ENCODE data around the gene ACP3.
"Not testable (repeated sequence)": the region's sequence is repeated elsewhere in the genome, so short reads cannot be mapped to it uniquely, and the experiment has no call there.

The ACP3 gene

DNA sequence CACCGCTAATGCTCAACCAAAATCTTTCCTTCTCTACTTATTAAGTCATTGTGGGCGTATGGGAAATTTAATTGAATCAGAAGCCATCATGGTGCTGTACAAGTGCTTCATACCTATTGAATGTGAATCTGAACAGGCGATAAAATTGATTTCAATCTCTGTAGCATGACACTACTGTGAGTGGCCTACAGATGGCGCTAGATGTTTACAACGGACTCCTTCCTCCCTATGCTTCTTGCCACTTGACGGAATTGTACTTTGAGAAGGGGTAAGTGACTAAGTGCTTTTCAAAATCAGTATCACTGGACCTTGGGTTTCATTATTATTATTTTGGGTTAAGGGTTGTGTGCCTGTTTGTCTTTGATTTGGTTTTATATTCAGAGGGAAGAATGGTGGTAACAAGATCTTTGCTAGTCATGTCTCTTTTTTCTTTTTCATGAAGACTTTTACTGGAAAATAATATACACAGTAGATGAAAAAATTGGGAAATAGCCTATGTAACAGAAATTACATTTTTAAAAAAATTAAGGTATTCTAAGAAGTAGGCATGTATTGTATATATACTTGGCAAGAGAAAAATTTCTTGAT is 35.4 kb downstream of the ACP3 start:
- DNase-seq (ENCODE audit: extremely low spot score, insufficient read length, low read depth) (peak; percentile 44), FAIRE-seq (peak; percentile 85)

DNA sequence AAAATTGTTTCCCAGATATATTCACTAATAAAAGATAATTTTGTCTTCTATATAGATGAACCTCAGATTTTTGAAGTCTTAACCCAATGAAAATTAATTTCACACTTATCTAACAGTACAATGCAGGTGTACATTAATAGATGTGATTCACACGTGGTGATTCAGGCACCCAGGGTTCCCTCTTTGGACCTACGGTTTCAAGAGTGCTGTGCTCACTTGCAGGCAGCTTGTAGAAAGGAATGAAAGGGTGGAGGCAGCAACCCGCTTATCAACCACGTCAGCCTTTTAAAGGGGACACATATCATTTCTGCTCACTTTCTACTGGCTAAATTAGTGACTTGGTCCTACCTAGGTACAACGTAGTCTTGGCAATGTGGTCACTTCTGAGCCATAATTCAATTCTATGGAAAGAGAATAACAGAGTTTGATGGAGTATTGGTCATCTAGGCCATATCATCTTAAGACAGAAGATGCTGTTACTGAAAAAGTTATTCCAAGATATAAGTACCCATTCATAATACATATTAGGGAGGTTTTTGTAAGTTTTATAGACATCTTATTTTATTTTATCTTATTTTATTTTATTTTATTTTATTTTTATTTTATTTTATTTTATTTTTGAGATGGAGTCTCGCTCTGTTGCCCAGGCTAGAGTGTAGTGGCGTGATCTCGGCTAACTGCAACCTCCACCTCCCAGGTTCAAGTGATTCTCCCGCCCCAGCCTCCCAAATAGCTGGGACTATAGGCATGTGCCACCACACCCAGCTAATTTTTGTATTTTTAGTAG is 37.9 kb downstream of the ACP3 start:
- no peak for DNase-seq (ENCODE audit: extremely low spot score, insufficient read length, low read depth)
- no peak for FAIRE-seq

DNA sequence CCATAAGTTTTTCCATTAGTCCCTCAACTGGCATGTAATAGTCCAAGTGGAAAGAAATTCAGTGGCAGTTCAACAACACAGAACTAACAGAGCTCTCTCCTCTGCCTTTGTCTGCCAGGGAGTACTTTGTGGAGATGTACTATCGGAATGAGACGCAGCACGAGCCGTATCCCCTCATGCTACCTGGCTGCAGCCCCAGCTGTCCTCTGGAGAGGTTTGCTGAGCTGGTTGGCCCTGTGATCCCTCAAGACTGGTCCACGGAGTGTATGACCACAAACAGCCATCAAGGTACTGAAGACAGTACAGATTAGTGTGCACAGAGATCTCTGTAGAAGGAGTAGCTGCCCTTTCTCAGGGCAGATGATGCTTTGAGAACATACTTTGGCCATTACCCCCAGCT is 39.4 kb downstream of the ACP3 start:
- FAIRE-seq, result no peak

GRCh38 chr3:132360717-132361116 is 43.5 kb downstream of the ACP3 start:
- FAIRE-seq, result no peak
- no peak for DNase-seq (ENCODE audit: extremely low spot score, insufficient read length, low read depth)

More for the DNA sequence above, 39.4 kb downstream of the ACP3 start:
- no peak for DNase-seq (ENCODE audit: extremely low spot score, insufficient read length, low read depth)

GRCh38 chr3:132362329-132362728 is 45.1 kb downstream of the ACP3 start:
- no peak for FAIRE-seq

DNA sequence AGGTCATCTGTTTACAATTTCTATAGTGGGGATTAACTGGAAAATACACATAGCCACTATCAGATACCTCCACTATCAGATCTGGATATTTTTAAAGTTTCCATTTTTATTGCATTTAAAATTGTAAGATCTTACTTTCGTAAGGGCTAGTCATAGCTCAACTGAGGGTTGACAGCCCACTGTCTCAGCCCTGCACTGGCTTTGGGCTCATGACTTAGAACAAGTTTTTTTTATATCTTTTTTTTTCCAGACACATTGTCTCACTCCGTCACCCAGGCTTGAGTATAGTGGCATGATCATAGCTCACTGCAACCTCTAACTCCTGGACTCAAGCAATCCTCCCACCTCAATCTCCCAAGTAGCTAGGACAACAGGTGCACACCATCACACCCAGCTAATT is 51.3 kb downstream of the ACP3 start:
- DNase-seq (ENCODE audit: extremely low spot score, insufficient read length, low read depth) (no peak), FAIRE-seq (no peak)

More at GRCh38 chr3:132362329-132362728, 45.1 kb downstream of the ACP3 start:
- no peak for DNase-seq (ENCODE audit: extremely low spot score, insufficient read length, low read depth)

DNA sequence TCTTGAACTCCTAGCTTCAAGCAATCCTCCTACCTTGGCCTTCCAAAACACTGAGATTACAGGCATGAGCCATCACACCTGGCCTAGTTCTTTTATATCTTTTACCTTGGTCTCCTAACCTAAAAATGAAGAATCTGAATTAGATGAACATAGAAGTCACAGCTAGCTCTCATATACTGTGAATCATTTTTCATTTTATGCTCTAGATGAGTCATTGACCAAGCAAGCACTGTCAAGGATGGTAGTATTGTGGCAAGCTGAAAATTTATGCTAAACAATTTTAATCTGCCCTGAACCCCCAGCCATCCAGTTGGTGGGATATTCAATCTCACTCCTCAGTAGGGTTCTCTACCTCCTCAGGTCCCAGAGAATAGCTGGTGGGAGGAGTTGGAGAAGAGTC is 51.8 kb downstream of the ACP3 start:
- FAIRE-seq (no peak), DNase-seq (ENCODE audit: extremely low spot score, insufficient read length, low read depth) (no peak)

GRCh38 chr3:132376945-132377354 is 59.7 kb downstream of the ACP3 start:
- DNase-seq (ENCODE audit: extremely low spot score, insufficient read length, low read depth); FAIRE-seq: not testable (repeated sequence)

DNA sequence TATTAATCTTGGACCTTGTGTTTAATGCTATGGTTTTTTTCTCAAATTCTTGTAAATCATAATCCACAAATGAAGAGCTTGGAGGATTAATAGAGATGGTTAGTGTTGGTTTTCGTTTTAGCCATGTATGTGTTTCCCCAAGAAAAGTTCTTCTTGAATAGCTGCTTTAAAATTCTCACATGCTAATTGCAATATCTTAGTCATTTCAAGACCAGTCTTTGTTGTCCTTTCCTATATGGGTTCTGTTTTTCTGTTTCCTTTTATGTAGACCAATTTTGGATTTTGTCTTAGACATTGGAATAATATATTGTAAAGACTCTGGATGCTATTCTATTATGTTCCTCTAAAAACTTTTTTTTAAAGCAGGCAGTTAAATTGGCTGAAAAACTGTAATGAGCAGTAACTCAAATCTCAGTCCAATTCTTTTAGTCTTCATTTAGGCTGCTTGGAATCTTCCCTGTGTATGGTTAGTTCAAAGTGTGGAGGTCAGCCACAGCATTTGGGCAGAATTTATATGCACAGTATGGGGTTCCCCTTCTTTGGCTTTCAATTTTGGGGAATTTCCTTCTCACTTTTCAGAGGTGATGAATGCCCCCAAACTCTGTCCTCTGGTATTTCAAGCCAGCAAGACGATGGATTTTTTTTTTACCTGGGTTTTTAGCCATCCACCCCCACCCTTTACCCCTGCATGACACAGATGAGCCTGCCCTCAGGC is 61.0 kb downstream of the ACP3 start:
- peak; percentile 57 for FAIRE-seq
- no peak for DNase-seq (ENCODE audit: extremely low spot score, insufficient read length, low read depth)

DNA sequence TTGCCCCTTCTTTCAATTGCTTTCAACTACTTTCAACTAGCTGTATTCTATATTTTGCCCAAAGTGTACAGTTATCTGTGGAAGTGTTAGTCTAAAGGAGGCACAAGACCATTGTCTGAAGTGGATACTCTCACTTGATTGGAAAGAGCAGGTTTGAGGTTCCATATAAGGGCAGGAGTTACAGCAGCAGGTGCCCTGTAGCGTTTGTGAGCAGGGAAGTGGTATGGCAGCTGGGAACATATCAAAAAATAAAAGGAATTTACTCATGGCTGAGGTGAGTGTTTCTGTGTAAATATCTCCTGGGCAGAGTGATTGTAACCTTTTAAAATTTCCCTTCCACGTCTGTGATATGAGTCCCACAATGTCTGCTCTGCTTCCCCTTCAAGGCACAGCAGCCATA is 61.6 kb downstream of the ACP3 start:
- DNase-seq (ENCODE audit: extremely low spot score, insufficient read length, low read depth) (no peak), FAIRE-seq (no peak)

GRCh38 chr3:132380920-132381319 is 63.7 kb downstream of the ACP3 start:
- DNase-seq (ENCODE audit: extremely low spot score, insufficient read length, low read depth), result no peak
- no peak for FAIRE-seq

GRCh38 chr3:132381348-132381944 is 64.2 kb downstream of the ACP3 start:
- FAIRE-seq (no peak), DNase-seq (ENCODE audit: extremely low spot score, insufficient read length, low read depth) (no peak)

DNA sequence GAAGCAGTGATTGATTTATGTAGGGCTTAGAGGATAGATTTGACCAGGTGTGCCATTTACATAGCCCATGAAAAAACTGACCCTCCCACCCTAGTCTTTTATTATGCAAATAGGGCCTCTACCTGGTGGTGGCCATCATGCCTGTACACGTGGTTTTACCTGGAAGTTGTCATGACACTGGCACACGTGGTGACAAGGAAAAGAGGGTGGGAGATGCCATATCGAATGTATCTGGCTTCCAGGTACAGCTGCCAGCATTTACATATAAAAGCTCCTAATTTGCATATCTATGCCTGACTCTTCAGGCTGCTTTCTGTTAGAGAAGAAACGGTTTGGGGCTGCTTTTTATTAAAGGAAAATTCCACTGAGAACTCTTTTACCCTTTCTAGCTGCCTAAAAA is 65.1 kb downstream of the ACP3 start:
- FAIRE-seq (no peak), DNase-seq (ENCODE audit: extremely low spot score, insufficient read length, low read depth) (no peak)

- no peak for FAIRE-seq
- DNase-seq (ENCODE audit: extremely low spot score, insufficient read length, low read depth), result no peak
These were observed 65.5 kb downstream of the ACP3 start for GRCh38 chr3:132382688-132383194.

DNA sequence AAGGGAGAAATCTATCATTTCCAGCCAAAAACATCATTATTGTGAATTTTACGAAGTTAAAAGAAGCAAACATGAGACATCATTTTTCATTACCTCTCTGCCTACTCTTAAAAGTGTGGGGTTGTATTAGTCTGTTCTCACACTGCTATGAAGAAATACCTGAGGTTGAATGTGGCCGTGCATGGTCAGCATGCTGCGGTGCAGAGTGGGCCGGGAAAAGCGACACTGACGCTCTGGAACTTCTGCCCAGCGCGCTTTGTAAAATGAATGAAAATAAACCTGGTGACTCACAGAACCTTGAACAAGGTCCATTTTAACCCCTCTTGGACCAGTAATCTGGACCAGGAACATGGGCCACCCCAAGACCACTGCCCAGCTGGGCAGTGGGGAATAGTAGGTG is 69.1 kb downstream of the ACP3 start:
- FAIRE-seq, result no peak
- DNase-seq (ENCODE audit: extremely low spot score, insufficient read length, low read depth), result no peak

- DNase-seq (ENCODE audit: extremely low spot score, insufficient read length, low read depth); FAIRE-seq: not testable (repeated sequence)
These were observed 75.5 kb downstream of the ACP3 start for GRCh38 chr3:132392675-132393074.

GRCh38 chr3:132394320-132394719 is 77.1 kb downstream of the ACP3 start:
- no peak for FAIRE-seq
- no peak for DNase-seq (ENCODE audit: extremely low spot score, insufficient read length, low read depth)

GRCh38 chr3:132395126-132395525 is 77.9 kb downstream of the ACP3 start:
- no peak for FAIRE-seq
- no peak for DNase-seq (ENCODE audit: extremely low spot score, insufficient read length, low read depth)

DNA sequence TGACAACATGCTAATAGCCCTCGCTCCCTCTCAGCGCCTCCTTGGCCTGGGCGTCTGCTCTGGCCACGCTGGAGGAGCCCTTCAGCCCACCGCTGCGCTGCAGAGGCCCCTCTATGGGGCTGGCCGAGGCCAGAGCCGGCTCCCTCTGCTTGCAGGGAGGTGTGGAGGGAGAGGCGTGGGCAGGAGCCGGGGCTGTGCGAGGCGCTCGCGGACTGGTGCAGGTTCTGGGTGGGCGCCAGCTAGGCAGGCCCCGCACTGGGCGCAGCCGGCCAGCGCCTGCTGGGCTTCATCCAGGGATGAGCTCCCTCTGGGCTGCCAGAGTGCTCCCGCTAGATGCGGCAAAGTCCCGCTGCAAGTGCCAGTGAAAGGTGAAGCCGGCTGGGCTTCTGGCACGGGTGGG is 79.0 kb downstream of the ACP3 start:
- no peak for FAIRE-seq

DNA sequence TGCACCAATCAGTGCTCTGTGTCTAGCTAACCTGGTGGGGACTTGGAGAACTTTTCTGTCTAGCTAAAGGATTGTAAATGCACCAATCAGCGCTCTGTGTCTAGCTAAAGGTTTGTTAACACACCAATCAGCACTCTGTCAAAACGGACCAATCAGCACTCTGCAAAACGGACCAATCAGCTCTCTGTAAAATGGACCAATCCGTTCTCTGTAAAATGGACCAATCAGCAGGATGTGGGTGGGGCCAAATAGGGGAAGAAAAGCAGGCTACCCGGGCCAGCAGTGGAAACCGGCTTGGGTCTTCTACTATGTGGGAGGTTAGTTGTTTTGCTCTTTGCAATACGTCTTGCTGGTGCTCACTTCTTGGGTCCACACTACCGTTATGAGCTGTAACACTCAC is 79.6 kb downstream of the ACP3 start:
- not testable (repeated sequence) for FAIRE-seq; DNase-seq (ENCODE audit: extremely low spot score, insufficient read length, low read depth)

More for the DNA sequence above, 79.0 kb downstream of the ACP3 start:
- no peak for DNase-seq (ENCODE audit: extremely low spot score, insufficient read length, low read depth)
